GM19099 (cell line): ENCODE measurements around the gene CD59.

Source experiments
- POLR2A ChIP-seq: IDR thresholded peaks from 3 replicates; pipeline ENCODE4 v1.6.1; 2011; ENCODE audit warnings: low read depth; ENCODE audit not compliant: insufficient read length; ENCODE audit errors: extremely low read depth

The CD59 gene

GRCh38 chr11:33704240-33705002 lies 31.8 kb downstream of the CD59 start:
- TF ChIP-seq POLR2A = no peak

- no peak for TF ChIP-seq POLR2A
These were observed 32.4 kb downstream of the CD59 start for GRCh38 chr11:33703788-33704187.

- no peak for TF ChIP-seq POLR2A
These were observed 33.0 kb downstream of the CD59 start for GRCh38 chr11:33703234-33703633.

- TF ChIP-seq POLR2A = no peak
These were observed 34.7 kb downstream of the CD59 start for GRCh38 chr11:33701302-33702230.

- peak; percentile 34 for TF ChIP-seq POLR2A
These were observed 35.5 kb downstream of the CD59 start, which contains the start of gene C11orf91 for GRCh38 chr11:33700502-33701271. C11orf91 (minus strand) TSS chr11:33700826; CDS start chr11:33700740, 86 bp downstream.

- TF ChIP-seq POLR2A = no peak
These were observed 36.1 kb downstream of the CD59 start for GRCh38 chr11:33700063-33700501.

- TF ChIP-seq POLR2A = no peak
These were observed 36.6 kb downstream of the CD59 start for GRCh38 chr11:33699515-33700062.

- no peak for TF ChIP-seq POLR2A
These were observed 37.3 kb downstream of the CD59 start for GRCh38 chr11:33698921-33699320.

GRCh38 chr11:33697997-33698396 lies 38.2 kb downstream of the CD59 start:
- TF ChIP-seq POLR2A = no peak

- TF ChIP-seq POLR2A = no peak
These were observed 39.1 kb downstream of the CD59 start for GRCh38 chr11:33696931-33697638.

- no peak for TF ChIP-seq POLR2A
These were observed 39.8 kb downstream of the CD59 start for GRCh38 chr11:33696411-33696810.

GRCh38 chr11:33695051-33695566 lies 41.1 kb downstream of the CD59 start:
- TF ChIP-seq POLR2A = no peak

- TF ChIP-seq POLR2A = no peak
These were observed 41.7 kb downstream of the CD59 start for GRCh38 chr11:33694346-33695050.
